ENCODE results near the gene SLC25A21.
"Not testable (repeated sequence)": the region's sequence is repeated elsewhere in the genome, so short reads cannot be mapped to it uniquely, and the experiment has no call there.

SLC25A21 gene

DNA sequence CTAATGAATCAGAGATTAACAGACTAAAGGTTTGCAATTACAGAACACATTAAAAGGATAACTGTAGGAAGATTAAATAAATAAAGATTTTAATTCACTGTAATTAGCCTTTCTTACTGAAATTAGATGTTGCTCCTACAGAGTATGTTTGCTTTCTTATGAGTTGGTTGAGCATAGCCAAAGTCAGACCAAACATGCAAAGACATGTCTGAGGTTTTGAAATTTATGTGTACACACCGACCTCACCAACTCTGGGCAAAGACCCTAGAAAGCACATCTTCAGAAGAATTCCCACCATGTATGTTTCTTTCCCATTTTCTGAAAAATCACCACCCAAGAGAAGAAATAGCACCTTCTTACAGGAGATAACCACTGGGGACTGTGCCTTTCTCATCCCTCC lies 351.5 kb downstream of the SLC25A21 start:
- DNase-seq (ENCODE audit: low read depth): no peak

DNA sequence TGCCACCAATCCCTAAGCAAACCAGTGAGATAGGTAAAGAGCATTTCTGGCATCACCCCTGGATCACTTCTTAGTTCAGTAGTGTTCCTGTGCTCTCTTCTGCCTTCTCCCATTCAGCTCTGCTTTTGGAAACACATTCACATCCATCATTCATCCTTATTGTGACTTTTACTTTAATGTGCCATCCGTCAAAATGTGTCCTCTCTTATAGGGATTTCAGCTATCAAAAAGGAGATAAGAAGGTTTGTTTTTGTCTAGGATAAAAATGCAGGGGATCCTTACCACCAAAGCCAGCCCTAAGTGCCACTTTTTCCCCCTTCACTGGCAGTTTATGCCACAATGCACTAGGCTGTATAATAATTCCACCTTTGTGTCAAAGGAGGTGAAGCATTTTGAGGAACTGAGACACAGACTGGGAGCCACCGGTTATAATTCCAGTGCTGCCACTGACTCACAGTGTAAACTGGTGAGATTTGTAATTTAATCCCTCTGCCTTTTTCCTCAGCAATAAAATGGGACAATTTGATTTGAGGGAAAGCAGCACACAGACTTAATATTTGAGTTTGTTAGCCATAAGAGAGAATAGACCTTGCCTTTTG lies 352.2 kb downstream of the SLC25A21 start:
- no peak for DNase-seq (ENCODE audit: low read depth)

DNA sequence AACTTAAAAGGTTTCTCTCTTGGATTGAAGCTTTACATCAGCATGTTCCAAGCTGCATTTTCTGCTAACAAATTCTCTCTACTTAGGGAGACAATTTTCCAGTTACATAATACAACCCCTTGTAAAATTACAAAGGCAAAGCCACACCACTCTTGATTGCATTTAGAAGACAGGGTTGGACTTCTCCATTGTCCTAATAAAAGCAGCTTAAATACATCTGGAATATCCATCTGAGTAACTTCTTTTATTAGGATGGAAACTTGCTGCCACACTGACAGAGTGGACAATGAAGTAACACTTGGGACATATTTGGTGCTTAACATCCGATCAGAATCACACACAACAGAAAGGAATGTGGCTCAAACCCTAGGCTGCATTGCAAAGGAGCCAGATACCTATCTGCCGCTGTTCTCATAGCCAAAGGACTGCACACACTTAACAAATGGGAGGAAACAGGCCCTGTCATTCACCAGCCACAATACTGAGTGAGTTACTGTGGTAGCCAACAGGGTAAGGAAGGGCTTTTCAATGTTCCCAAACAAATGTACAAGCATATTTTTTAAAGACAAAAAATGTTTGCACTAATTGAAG lies 353.5 kb downstream of the SLC25A21 start:
- no peak for DNase-seq (ENCODE audit: low read depth)

DNA sequence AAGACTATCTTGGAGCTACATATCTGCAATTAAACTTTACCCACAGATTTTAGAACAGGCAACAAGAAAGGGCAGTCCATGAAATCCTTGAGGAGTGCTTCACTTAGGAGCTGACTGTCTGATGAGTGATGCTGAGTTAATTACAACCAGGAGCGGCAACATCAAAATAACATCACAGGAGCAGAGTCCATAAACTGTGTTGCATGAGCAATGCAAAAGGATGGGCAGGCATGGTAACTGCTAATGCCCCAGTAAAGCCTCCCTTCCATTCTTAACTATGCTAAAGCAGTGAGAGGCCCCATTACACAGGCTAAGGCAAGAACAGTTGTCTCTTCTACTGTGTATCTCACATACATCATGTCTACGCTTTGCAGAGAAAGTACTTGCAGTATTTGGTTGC lies 354.2 kb downstream of the SLC25A21 start:
- no peak for DNase-seq (ENCODE audit: low read depth)

DNA sequence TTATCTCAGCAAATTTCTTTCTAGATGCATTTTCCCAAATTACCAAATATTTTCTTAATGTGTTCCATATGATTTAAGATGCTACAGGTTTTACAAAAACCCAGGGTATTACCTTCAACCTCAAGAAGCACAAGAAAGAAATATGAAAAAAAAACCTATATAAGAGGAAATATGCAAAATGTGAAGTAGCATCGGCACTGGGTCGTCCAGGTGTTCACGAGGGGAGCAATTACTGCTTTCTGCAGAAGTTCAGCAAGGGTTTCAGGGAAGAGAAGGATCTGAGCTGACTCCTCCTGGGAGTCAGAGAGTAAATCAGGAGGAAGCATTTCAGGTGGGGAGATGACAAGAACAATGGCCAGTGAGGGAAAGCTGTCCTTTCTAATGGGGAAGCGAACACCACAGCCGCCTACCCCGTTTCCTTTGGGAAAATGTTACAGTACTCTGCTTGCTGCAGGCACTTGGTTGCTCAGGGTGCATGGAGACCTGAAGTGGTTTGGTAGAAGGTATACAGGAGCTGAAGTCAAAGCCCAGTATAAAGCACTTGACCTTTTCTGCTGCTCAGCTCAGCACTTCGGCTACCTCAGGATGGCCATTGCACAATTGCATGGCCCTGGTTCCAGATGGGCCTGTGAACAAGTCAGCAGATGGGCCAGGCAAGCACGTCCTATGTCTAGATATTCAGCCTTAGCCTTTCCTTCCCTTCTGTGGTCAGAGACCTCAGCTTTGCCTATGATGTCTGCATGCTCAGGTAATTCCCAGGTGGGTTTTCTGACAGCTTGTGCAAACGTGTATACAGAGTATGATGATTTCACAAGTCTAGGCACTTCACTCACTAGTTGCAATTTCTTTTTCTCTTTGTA lies 355.1 kb downstream of the SLC25A21 start:
- DNase-seq (ENCODE audit: low read depth): no peak

DNA sequence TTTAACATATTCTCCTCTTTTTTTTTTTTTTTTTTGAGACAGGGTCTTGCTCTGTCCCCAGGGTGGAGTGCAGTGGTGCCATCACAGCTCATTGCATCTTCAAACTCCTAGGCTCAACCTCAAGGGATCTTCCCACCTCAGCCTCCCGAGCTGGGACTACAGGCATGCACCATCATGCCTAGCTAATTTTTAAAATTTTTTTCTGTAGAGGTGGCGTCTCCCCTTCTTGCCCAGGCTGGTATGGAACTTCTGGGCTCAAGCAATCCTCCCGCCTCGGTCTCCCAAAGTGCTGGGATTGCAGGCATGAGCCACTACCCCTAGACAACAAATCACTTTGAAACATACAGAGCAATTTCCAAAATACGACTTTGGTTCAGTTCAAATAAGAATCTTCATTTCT lies 355.9 kb downstream of the SLC25A21 start:
- DNase-seq (ENCODE audit: low read depth): no peak

DNA sequence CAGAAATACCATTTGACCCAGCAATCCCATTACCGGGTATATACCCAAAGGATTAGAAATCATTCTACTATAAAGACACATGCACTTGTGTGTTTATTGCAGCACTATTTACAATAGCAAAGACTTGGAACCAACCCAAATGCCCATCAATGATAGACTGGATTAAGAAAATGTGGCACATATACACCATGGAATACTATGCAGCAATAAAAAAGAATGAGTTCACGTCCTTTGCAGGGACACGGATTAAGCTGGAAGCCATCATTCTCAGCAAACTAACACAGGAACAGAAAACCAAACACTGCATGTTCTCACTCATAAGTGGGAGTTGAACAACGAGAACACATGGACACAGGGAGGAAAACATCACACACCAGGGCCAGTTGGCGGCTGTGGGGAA lies 357.6 kb downstream of the SLC25A21 start:
- DNase-seq (ENCODE audit: low read depth): not testable (repeated sequence)

DNA sequence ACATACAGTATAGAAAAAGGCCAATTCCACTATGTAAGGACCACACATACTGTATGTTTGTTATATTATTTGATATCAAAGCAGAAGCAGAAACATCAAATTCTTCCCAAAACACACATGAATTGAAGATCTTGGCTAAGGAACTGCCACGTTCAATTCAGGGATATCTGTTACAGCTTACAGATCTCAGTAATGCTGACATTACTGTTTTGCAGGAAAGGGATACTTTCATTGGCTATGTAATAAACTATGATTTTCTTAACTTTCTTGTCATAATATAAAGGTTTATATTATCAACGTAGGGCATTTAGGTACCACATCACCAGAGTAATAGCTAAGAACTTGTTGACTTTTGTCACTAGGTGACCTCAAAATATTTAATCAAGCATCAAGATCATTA lies 362.2 kb downstream of the SLC25A21 start:
- no peak for DNase-seq (ENCODE audit: low read depth)

DNA sequence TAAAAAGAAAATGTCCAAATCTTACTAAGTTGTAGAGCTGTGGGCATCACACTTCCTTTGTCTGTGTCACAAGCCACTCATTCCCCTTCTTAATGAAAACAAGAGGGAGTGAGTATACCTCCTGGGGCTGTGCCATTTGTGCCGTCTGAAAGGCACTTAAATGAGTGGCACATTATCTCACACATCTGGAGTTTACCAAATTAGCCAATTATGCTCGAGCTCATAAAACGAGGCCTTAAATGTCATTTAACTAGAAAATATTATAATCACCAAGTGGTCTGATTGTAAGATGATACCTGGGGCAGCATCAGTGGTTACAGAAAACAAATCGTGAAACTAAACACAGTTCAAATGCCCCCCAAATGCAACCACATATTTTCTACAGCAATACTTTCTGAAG lies 364.7 kb downstream of the SLC25A21 start:
- no peak for DNase-seq (ENCODE audit: low read depth)

DNA sequence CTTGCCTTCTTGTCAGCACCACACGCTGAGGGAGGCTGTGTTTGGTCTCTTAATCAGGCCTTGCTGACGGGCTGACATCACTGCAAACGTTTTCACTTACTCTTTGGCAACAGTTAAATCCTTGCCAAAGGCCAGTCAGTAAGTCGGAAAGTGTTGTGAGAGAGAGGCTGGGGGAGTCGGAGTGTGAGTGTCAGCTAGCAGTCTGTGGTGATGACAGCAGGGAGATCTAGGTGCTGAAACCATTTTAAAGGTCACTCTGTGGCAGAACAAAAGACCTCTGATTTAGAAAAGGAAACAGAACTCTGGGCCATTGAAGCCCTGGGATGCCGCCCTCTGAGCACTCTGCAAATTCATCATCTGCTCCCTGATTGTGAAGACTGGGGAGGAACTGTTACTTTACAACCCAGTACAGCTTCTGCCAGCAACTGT lies 367.3 kb downstream of the SLC25A21 start:
- DNase-seq (ENCODE audit: low read depth): no peak

DNA sequence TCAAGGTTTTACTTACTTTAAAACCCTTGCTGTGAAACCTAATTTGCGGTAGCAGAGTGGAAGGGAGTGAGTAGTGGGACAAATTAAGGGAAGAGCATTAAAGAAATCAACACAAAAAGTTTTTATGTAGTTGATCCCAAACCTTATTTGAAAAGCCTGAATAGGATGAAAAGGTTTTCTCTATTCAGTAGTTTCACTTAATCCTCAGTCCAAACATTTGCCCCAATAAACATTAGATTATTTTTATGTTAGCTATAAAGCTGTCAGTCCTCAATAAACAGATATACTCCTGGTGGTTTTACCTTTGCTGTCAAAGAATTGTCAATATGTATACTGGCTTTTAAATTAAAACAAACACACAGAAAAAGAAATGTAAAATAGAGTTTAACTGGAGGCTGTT lies 374.8 kb downstream of the SLC25A21 start:
- no peak for DNase-seq (ENCODE audit: low read depth)

DNA sequence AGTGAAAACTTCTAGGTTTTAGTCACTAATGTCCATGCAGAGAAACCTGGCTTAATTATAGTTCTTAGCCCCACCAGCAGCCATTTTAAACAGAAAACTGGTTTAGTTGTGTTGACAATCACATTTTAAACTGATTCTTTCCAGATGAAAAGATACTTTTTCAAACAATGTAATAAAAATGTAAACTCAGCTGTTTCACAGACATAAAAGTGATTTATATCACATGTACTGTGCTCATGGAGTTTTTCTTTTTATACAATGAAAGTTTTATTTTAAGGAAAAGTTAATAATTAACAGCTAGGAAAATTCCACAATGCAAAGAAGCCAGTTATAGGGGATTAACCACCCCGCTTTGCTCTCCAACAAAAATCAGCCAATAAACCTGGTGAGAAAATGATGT lies 381.0 kb downstream of the SLC25A21 start:
- no peak for DNase-seq (ENCODE audit: low read depth)

DNA sequence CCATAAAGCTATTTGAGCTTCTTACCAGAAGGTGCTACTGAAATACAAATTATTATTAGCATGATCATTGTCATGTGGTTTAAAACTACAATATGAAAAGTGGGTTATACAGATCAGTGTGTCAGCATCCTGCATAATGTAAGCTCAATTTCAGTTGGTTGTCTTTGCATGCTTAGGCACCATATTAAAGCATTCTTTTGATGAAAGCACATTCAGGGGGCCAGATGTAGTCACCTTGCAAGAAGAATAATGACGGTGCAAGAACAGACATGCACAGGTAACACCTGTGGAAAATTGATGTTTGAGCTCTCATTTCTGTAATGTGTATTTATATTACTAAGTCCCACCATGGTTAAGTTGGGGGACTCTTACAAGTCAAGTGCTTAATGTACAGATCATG lies 386.9 kb downstream of the SLC25A21 start:
- no peak for DNase-seq (ENCODE audit: low read depth)

DNA sequence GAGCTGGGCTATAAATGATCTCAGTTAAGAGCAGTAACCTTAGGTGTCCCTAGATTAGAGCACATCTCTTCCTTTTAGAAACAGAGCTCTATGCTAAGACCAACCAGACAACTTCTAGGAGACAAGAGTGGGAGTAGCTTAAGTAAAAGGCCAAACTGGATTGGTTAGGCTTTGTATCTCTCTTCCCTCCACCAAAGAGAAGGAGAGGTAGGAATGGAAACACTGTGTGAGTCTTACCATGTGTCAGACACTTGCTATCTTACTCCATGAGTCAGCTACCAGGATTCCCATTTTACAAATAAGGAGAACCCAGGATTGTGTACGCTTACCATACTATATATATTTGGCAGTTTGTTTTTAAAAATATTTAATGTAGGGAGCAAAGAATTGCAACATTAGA lies 387.9 kb downstream of the SLC25A21 start:
- DNase-seq (ENCODE audit: low read depth): no peak

DNA sequence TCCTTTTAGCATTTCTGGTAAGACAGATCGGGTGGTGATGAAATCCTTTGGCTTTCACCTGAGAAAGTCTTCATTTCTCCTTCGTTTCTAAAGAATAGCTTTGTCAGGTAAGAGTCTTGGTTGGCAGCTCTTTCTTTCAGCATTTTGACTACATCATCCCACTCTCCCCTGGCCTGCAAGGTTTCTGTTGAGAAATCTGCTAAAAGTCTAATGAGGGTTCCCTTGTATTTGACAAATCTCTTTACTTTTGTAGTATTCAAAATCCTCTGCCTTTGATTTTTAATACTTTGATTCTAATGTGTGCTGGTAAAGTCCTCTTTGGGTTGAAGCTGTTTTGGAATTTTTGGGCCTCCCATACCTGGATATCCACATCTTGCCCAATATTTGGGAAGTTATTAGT lies 390.5 kb downstream of the SLC25A21 start:
- DNase-seq (ENCODE audit: low read depth): no peak

DNA sequence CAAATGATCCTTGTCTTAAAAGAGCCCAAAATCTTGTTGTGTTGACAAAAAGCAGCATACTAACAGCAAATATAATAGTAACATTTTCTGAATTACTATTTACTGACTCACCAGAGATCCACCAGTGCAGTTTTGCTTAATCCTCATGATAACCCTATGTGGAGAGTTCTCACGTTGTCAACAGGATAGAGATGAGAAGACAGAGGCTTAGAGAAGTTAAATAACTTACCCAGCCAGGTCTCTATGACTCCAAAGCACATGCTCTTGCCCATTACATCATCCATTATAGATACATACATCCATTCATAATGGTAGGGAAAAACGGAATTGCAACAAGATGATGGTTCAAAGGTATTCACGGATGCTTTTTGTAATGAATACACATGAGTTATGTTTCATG lies 398.8 kb downstream of the SLC25A21 start:
- no peak for DNase-seq (ENCODE audit: low read depth)

DNA sequence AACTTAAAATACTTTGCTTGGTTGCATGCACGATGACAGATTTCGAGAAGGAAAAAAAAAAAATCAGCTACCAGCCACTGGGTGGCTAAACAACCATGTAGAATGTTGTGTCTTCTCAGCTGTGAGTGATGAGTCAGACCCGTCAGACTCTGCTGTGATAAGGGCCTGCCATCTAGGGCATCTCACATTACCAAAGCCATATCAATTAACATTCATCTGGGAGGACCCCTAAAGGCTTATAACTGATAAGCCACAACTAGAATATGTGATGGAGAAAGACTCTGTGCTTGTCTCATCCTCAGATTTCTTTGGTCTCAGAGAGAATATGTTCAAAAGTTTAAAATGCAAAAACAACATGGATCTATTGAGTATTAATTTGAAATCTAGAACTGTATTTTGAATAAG lies 399.3 kb downstream of the SLC25A21 start:
- DNase-seq (ENCODE audit: low read depth): no peak

DNA sequence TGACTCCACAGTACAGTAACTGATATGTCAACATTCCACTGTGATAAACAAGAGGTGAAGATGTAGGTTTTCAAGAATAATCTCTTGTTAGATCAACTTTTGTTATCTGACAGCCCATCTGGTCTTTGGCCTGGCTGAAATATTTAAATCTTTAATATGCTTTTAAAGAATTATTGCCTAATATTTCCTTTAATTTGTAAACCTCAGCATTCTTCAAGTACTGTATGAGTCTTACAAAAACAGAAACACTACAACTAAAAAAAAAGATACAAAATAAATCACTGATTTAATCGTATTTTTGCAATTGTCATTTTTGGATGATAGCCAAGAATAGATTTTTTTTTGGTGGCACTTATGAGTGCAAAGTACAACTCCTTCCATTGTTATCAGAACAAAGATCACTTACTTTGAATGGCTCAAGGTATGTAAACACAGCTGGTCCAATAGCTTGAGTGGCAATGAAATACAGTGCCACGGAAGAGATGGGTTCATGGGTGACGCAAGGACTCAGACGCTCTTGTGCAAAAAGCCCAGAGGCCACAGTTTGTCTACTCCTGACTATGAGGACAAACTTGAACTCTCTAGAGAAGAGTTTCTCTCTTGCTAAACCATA lies 401.3 kb downstream of the SLC25A21 start:
- no peak for DNase-seq (ENCODE audit: low read depth)

DNA sequence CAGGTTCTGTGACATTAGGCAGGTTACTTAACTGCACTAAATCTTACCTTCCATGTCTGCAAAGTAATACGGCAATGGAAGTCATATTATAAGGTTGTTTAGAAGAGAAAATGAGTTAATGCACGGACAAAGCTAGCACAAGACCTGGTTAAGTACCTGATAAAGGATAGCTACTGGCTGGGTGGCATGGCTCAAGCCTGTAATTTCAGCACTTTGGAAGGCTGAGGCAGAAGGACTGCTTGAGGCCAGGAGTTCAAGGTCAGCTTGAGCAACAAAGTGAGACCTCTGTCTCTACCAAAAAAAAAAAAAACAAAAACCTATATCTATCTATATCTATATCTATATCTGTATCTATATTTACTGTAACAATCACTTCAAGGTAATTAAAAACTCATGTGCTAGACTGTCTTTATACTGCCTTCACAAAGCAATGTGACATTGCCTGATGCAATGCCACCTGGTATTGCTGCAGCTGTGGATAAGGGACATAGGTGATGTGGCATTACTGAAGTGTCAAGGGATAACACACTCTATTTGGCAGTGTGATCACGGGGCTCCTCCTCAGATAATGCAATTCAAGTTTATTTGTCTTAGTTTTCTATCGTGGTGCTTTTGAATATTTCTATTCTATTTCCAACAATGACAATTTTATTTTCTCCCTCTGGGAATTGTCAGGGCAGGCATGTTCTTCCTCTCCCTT lies 403.6 kb downstream of the SLC25A21 start:
- no peak for DNase-seq (ENCODE audit: low read depth)

DNA sequence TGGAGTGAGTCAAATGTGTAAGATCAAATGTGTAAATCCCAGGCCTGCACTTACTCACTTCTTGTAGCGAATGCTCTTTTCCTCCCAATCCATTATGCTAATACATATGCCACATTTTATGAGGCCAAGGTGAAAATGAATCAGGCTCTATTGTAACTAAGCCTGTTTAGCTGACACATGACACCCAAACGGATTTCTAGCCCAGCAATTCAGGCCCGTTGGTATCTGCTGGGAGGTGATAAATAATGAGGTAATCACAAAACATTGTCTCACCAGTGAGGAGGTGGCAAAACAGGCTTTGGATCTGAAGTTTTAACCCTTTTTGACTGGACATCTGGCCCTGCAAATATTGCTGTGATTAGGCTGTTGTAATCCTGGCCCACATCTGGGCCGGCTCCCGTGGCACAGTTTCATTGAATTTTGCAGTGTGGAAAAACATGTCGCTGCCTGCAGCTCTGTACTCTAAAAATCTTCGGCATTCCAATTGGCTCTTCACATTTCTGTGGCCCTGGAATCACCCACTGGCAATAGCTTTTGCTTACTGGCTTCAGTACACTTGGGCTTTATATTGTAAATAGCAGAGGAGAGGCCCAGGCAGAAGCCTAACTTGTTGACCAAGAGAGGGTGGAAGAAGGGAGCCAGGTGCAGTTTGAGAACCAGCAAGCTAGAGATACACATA lies 404.7 kb downstream of the SLC25A21 start:
- DNase-seq (ENCODE audit: low read depth): no peak

DNA sequence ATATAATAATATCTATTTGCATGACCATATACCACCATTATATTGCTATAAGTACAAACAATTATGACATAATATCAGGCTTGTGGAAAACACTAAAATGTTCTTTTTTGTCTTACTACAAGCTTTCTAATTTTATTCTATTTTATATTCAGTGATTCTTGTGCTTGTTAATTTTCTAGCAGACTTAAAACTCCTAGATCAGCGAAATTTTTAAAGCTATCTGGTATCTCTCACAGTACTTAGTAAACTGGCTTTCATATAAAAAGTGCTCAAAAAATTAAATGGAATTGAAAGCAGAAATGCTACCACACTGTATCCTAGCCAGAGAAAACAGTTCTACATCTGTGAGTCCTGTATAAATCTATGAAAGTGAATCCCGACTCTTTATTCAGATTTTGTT lies 405.4 kb downstream of the SLC25A21 start:
- no peak for DNase-seq (ENCODE audit: low read depth)
